ENCODE measurements around the gene ZCCHC7. TPM values are rescaled to one million over a fixed set of nuclear protein-coding genes. Genes with fewer than 3 reads are reported as not detected.

The ZCCHC7 gene
- total and polyA plus RNA-seq, 9 of the 15 experiments (the other 6 are each of a cell fraction or from before 2014, with no cell fraction given) = 34.1 to 68.9 (median 48.8) TPM

DNA sequence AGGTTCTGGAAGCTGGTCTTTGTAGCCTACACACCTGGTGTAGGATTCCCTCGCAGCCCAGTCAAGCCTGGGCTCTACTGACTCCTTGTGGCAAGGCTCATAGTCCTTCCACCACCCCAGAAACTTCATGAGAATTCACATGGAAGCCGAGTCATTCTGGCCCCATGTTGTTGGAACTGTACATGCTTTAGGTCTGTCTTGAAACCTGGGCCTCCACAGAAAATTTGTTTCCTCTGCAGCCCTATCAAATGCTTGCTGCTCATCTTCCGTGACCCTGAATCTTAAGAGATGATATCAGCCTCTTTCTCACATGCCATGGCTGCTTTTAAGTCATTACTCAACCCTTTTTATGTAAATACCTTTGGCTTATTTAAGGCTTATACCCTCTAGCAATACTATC, 188.8 kb downstream of the ZCCHC7 start (continued):
- TF ChIP-seq REST (IDR thresholded peaks at IDR 0.05; ENCODE audit: borderline replicate concordance) (peak; percentile 38; the same call in 1 of the 2 replicates), REST (CRISPR knock-in tag; IDR thresholded peaks at IDR 0.05; ENCODE audit: low read depth) (no peak), MAFK (IDR thresholded peaks at IDR 0.05; ENCODE audit: low read length) (no peak), KLF16 (IDR thresholded peaks at IDR 0.05) (0 out of 2 replicates have a peak, but pooled peaks have one; percentile 28), MYC (IDR thresholded peaks at IDR 0.05; ENCODE audit: low read depth, low read length) (no peak), MYC (CRISPR knock-in tag; IDR thresholded peaks at IDR 0.05; ENCODE audit: borderline replicate concordance, low read depth) (no peak), CREB1 (IDR thresholded peaks at IDR 0.05) (no peak), CREB1 (CRISPR knock-in tag; IDR thresholded peaks at IDR 0.05) (no peak), NFE2L1 (tag; IDR thresholded peaks at IDR 0.05; ENCODE audit: borderline replicate concordance, low read depth) (no peak), RBM15 (IDR thresholded peaks at IDR 0.05; ENCODE audit: insufficient read depth, low read length) (no peak), WHSC1 (IDR thresholded peaks at IDR 0.05; ENCODE audit: low read length) (no peak), NFE2 (IDR thresholded peaks at IDR 0.05; ENCODE audit: low read depth) (peak; percentile 75), ZNF778 (CRISPR knock-in tag; IDR thresholded peaks at IDR 0.05) (no peak), GTF2F1 (IDR thresholded peaks at IDR 0.05; ENCODE audit: low read depth, low read length) (no peak), LCOR (CRISPR knock-in tag; IDR thresholded peaks at IDR 0.05) (no peak), FIP1L1 (IDR thresholded peaks at IDR 0.05; ENCODE audit: low read depth, low read length, poor library complexity, severe bottlenecking) (no peak)
- TF ChIP-seq, protein P1, sequence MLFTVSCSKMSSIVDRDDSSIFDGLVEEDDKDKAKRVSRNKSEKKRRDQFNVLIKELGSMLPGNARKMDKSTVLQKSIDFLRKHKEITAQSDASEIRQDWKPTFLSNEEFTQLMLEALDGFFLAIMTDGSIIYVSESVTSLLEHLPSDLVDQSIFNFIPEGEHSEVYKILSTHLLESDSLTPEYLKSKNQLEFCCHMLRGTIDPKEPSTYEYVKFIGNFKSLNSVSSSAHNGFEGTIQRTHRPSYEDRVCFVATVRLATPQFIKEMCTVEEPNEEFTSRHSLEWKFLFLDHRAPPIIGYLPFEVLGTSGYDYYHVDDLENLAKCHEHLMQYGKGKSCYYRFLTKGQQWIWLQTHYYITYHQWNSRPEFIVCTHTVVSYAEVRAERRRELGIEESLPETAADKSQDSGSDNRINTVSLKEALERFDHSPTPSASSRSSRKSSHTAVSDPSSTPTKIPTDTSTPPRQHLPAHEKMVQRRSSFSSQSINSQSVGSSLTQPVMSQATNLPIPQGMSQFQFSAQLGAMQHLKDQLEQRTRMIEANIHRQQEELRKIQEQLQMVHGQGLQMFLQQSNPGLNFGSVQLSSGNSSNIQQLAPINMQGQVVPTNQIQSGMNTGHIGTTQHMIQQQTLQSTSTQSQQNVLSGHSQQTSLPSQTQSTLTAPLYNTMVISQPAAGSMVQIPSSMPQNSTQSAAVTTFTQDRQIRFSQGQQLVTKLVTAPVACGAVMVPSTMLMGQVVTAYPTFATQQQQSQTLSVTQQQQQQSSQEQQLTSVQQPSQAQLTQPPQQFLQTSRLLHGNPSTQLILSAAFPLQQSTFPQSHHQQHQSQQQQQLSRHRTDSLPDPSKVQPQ (CRISPR knock-in tag; IDR thresholded peaks at IDR 0.05; ENCODE audit: borderline replicate concordance) = no peak
